Activated CD8-positive, alpha-beta memory T cell treated with anti-CD3 and anti-CD28 coated beads for 36 hours (primary cell): ENCODE data around the gene TEAD2. TPM values are rescaled to one million over a fixed set of nuclear protein-coding genes. Genes with fewer than 3 reads are reported as not detected.
"Not testable (repeated sequence)": the region's sequence is repeated elsewhere in the genome, so short reads cannot be mapped to it uniquely, and the experiment has no call there.

Experiments used
- CTCF ChIA-PET: fragments of 350-600 bp; sonication (Branson Sonifier 250); formaldehyde crosslinking; loops from one replicate; lab custom pipeline; 2021; ENCODE audit warnings: antibody characterized with exemption; lab: Charles Lee
- POLR2A ChIA-PET: fragments of 350-600 bp; sonication (Branson Sonifier 250); formaldehyde crosslinking; loops from one replicate; lab custom pipeline; 2021; ENCODE audit warnings: antibody characterized with exemption; lab: Charles Lee
- total RNA-seq, 2 experiments: library from RNA; stranded (reverse); gene quantifications; one replicate each; pipeline ENCODE4 v1.2.3, GENCODE V29; 2021

The TEAD2 gene
- total RNA-seq, 2 experiments from 2014 or later, result not detected

DNA sequence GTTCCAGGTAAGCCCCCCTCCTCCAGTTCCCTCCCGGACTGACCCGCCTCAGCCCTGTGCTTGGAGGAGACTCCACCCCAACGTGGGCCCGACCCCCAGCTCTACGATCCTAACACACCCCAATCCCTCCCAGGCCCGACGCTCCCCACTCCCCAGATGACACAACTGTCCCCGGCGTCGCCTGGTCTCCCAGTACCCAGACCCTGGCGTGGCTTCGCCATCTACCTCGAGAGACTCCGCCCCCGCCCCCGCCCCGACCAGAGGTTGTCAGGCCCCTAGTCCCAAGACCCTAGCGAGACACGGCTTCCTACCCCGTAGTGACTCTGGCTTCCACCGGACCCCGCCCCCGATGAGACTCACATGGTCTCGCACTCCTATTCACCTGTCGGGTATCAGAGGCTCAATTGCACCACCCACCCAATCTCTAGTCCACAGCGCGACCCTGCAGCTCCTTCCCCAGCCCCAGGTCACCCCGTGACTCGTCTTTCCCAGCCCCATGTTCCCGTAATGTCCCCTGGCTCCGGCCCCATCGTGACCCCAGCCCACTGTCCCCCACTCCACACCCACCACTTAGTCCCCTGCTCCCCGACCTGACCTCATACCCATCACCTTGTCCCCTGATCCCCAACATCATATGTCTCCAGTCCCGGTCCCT is 24.1 kb downstream of the TEAD2 start:
- CTCF ChIA-PET, result interaction anchor here (0.8 kb wide), 1 partner anchor 10 kb away, joined by 4 read pairs; no protein-coding TSS in a partner anchor
- POLR2A ChIA-PET, result no interaction called here

DNA sequence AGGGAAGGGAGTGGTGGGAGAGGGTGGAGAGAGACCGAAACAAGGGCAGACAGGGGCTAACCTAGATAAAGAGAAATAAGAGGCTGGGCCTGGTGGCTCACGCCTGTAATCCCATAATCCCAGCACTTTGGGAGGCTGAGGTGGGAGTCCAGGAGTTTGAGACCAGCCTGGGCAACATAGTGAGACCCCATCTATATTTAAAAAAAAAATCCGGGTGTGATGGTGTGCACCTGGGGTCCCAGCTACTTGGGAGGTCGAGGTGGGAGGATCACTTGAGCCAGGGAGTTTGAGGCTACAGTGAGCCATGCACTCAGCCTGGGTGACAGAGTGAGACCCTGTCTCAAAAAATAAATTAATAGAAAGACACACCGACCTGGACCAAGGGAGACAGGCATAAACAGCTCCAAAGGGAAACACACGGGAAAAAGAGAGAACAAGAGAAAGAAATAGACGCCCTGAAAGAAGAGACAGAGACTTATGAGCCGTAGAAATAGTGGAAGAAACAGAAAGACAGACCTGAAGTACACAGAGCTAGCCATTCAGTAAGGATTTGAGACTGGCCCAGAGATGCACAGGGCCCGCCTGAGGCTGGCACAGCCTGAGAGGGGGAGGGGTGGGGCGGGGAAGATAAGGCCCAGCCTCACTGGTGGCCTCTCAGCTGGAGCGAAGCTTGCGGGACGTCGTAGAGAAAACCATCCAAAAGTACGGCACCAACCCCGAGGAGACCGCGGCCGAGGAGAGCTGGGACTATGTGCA is 24.8 kb downstream of the TEAD2 start:
- POLR2A ChIA-PET, result no interaction called here
- CTCF ChIA-PET, result no interaction called here

DNA sequence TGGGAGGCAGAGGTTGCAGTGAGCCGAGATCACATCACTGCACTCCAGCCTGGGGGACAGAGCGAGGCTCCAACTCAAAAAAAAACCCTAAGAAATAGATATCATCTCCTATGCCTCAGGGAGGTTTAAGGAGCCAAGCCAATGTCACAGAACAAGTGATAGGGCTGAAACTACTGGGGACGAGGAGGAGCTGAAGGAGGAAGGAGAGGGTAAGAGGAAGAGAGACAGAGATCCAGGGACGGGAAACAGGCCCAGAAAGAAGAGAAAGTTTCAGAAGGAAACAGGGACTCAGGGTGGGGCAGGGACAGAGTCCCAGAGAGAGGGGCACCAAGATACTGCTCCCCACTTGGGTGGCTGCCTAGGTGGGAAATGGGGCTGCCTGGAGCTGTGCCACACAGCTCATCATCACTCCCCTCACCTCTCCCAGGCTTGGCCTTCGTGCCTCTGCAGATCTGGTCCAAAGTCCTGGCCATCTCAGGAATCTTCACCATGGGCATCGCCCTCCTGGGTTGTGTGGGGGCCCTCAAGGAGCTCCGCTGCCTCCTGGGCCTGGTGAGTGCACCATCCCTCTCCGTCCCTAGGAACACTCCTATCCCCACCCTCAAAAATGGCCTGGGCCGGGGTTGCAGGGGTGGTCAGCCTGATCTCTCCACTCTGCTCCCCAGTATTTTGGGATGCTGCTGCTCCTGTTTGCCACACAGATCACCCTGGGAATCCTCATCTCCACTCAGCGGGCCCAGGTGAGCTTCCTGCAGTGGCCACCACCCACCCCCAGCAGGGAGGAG is 25.5 kb downstream of the TEAD2 start:
- CTCF ChIA-PET, result interaction anchor here (0.9 kb wide), 1 partner anchor 9 kb away, joined by 3 read pairs; no protein-coding TSS in a partner anchor

DNA sequence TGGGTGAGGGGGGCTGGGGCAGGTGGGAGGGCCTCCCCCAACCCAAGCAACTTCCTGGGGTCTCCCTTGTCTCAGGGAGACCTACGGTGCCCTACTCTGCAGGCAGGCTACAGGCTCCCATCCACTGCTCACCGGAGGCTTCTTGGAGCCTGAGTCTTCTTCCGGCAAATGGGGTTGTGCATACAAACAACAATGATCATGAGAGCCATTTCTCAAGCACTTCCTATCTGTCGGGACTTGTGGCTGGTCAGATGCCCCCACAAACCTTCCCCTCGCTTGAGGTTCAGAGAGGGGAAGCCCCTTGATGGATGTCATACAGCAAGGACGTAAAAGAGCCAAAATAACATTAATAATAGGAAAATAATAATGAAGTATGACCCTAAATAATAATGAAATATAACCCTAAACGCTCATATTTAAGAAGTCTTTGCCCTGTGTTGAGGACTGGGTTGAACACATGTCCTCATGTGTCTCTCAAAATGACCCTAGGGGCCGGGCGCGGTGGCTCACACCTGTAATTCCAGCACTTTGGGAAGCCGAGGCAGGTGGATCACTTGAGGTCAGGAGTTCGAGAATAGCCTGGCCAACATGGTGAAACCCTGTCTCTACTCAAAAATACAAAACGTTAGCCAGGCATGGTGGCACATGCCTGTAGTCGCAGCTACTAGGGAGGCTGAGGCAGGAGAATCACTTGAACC is 26.3 kb downstream of the TEAD2 start:
- ChIA-PET CTCF (interaction anchor here (0.9 kb wide), 1 partner anchor 8 kb away, joined by 3 read pairs; no protein-coding TSS in a partner anchor), POLR2A (interaction anchor here (0.6 kb wide), 1 partner anchor 43 kb away, joined by 3 read pairs; no protein-coding TSS in a partner anchor)

More for the DNA sequence above, 25.5 kb downstream of the TEAD2 start:
- POLR2A ChIA-PET, result no interaction called here

DNA sequence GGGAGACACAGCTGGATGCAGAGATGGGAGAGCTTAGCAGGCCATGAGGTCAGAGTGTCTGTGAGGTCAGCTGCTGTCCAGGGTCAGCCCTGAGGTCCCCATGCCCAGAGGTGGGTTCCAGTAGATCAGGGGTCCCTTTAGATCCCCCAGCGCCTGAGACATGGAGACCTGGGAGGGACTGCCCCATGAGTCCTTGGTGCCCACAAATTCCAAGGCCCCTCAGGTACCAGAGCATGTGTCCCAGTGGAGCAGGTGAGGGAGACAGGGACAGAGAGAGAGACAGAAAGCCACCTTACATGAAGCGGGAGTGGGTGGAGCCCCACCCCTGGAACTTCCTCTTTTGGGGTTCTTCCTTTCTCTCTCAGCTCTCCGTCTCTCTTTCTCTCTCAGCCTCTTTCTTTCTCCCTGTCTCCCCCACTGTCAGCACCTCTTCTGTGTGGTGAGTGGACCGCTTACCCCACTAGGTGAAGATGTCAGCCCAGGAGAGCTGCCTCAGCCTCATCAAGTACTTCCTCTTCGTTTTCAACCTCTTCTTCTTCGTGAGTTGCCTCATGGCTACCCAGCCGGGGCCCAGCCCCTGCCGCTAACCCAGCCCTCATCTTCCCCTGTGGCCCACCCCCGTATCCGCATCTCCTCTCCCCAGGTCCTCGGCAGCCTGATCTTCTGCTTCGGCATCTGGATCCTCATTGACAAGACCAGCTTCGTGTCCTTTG is 27.0 kb downstream of the TEAD2 start, which contains the start of gene CD37:
CD37 (plus strand) TSS at position 336 of the 713 bp plus-strand sequence; CDS start at position 471, 135 bp downstream.
- CTCF ChIA-PET, result no interaction called here
- POLR2A ChIA-PET, result interaction anchor here (0.6 kb wide), 3 partner anchors 42 to 432 kb away, joined by 3 to 6 read pairs (median 4); partner anchors contain the start of gene AP2A1

DNA sequence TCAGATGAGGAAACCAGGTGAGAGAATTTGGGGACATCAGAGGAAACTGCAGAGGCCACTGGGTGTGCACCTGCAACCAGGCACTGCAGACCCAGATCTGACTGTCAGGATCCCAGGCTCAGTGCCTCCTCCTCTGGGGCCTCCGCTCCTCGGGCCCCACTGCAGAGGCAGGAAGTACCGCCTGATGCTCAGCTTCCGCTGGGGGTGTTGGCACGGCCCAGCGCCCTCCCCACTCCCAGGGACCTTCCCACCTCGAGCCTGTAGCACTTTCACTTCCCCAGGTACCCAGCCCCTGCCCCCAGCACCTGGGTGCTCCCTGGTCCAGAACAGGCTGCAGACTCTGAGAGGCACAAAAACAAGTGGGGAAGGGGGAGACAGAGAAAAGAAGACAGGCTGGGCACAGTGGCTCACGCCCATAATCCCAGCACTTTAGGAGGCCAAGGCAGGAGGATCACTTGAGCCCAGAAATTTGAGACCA is 28.4 kb downstream of the TEAD2 start:
- ChIA-PET CTCF (interaction anchor here (1.3 kb wide), 1 partner anchor 108 kb away, joined by 5 read pairs; no protein-coding TSS in a partner anchor), POLR2A (no interaction called here)

DNA sequence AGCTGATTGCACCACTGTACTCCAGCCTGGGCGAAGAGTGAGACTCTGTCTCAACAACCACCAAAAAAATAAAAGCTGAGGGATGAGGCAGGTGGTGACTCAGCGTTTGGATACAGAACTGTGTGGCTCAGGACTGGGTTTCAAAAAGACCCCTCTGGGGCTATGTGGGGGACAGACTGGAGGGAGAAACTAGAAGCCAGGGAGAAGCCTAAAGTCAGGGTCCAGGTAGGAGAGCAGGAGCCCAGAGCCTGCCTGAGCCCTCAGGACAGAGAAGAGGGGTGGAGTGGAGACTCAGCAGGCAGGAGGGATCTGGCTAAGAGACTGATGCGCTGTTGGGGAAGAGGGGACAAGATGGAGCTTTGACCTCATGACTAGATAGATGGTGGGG is 28.8 kb downstream of the TEAD2 start:
- ChIA-PET CTCF (interaction anchor here (1.3 kb wide), 1 partner anchor 107 kb away, joined by 5 read pairs; no protein-coding TSS in a partner anchor), POLR2A (no interaction called here)

DNA sequence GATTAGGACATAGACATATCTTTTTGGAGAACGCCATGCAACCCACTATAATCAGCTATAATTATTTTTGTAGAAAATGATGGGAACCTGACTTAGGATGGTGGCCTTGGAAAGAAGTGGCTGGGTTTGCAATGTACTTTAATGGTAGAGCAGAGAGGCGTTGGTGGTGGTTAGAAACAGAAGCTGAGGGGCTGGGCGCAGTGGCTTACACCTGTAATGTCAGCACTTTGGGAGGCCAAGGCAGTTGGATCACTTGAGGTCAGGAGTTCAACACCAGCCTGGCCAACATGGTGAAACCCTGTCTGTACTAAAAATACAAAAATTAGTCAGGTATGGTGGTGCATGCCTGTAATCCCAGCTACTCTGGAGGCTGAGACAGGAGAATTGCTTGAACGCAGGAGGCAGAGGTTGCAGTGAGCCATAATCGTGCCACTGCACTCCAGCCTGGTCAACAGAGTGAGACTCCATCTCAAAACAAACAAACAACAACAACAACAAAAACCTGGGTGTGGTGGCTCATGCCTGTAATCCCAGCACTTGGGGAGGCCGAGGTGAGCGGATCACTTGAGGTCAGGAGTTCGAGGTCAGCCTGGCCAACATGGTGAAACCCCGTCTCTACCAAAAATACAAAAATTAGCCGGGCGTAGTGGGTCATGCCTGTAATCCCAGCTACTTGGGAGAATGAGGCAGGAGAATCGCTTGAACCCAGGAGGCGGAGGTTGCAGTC is 29.4 kb downstream of the TEAD2 start:
- CTCF ChIA-PET, result interaction anchor here (1.1 kb wide), 1 partner anchor 140 kb away, joined by 3 read pairs; no protein-coding TSS in a partner anchor
- POLR2A ChIA-PET, result not testable (repeated sequence)

DNA sequence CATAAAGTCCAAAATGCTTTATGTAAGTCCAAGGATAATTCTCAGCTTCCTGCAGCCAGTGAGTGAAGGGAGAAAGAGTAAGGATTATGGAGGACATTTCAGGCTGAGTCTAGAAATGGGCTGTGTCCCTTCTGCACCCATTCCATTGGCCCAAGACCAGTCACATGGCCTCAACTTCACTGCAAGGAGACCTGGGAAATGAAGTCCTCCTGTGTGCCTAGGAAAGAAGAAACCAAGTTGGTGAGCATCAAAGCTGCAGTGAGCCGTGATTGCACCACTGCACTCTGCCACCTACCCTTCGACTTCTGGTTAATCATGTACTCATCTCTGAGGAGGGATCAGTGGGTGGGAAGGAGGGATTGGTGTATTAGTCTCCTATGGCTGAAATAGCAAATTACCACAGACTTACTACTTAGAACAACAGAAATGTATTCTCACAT is 30.6 kb downstream of the TEAD2 start:
- CTCF ChIA-PET, result interaction anchor here (0.5 to 1.4 kb wide), 2 partner anchors 13 to 31 kb away, joined by 3 read pairs; no protein-coding TSS in a partner anchor
- POLR2A ChIA-PET, result no interaction called here

DNA sequence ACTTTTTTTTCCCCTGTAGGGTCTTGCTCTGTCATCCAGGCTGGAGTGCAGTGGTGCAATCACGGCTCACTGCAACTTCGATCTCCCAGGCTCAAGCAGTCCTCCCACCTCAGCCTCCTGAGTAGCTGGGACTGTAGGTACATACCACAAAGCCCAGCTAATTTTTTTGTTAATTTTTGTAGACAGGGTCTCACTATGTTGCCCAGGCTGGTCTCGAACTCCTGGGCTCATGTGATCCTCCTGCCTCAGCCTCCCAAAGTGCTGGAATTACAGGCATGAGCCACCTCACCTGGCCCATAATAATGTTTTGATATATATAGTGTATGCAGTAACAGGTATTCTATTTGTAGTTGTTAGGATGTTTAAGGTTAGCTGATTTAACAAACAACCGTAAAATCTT is 31.0 kb downstream of the TEAD2 start:
- ChIA-PET POLR2A (interaction anchor here (0.5 kb wide), 1 partner anchor 18 kb away, joined by 5 read pairs; no protein-coding TSS in a partner anchor), CTCF (interaction anchor here (0.5 to 1.4 kb wide), 3 partner anchors 13 to 93 kb away, joined by 3 to 4 read pairs (median 3); no protein-coding TSS in a partner anchor)

DNA sequence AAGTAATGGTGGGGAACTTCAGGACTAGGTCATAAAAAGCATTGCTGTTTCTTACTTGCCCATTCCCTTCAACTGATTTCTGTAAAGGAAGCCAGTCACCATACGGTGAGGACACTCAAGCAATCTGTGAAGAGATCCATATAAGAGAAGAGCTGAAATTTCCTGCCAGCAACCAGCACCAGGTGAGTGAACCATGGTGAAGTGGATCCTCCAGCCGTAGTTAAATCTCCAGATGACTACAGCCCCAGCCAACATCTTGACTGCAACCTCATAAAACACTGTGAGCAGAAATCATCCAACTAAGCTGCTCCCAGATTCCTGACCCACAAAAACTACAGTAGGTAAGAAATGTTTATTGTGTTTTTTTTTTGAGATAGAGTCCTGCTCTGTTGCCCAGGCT is 33.5 kb downstream of the TEAD2 start:
- ChIA-PET CTCF (interaction anchor here (1.7 to 2.7 kb wide), 2 partner anchors 17 to 82 kb away, joined by 5 to 8 read pairs; no protein-coding TSS in a partner anchor), POLR2A (no interaction called here)

DNA sequence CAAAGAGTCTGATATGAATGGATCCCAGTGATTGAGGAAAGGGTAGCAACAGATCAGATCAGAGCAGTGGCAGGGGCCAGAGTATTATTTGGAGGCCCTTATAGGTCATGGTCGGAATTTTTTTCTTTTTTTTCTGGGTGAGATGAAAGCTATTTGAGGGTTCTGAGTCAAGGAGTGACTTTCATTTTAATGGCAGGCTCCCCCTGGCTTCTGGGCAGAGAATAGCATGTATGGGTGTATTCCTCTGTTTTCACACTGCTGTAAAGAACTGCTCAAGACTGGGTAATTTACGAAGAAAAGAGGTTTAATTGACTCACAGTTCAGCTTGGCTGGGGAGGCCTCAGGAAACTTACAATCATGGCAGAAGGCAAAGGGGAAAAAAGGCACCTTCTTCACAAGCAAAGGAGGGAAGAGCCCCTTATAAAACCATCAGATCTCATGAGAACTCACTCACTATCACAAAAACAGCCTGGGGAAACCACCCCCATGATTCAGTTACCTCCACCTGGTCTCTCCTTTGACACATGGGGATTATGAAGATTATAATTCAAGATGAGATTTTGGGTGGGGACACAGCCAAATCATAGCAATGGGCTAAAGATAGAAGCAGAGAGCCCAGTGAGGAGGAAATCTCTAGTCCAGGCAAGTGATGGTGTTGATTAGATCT is 34.2 kb downstream of the TEAD2 start:
- CTCF ChIA-PET, result interaction anchor here (0.8 to 2.7 kb wide), 5 partner anchors 8 to 82 kb away, joined by 3 to 8 read pairs (median 4); no protein-coding TSS in a partner anchor
- POLR2A ChIA-PET, result no interaction called here

DNA sequence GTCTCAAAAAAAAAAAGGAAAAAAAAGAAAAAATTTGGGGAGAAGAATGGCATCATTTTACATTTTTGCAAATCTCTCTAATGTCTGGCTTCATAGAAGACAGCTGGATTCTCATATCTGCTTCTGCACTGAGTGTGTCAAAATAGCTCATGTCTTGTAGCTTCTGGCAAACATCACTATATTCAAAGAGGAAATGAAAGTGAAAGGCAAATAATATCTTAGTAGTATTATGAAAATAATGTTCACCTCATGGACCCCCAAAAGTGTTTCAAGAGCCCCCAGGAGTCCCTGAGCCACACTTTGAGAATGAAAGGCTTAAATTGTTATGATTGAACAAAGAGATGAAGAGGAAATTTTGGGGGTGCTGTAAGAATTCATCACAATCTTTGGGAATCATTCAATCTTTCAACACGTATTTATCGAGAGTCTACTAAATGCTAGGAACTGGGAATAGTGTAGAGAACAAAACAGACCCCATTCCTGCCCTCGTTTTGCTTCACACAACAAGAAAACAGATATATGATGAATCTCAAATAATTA is 36.0 kb downstream of the TEAD2 start:
- POLR2A ChIA-PET, result no interaction called here

DNA sequence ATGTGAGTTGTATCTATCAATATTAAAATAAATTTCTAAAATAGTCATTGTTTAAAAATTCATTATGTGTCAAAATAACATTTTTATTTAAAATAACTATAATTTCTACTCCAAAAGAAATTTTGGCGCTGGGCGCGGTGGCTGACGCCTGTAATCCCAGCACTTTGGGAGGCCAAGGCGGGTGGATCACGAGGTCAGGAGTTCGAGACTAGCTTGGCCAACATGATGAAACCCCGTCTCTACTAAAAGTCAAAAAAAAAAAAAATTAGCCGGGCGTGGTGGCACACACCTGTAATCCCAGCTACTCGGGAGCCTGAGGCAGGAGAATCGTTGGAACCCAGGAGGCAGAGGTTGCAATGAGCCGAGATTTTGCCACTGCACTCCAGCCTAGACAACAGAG is 36.5 kb downstream of the TEAD2 start:
- POLR2A ChIA-PET, result not testable (repeated sequence)
- CTCF ChIA-PET, result interaction anchor here (0.6 kb wide), 1 partner anchor 480 kb away, joined by 5 read pairs; no protein-coding TSS in a partner anchor

More for the DNA sequence above, 36.0 kb downstream of the TEAD2 start:
- CTCF ChIA-PET, result interaction anchor here (0.6 to 2.7 kb wide), 2 partner anchors 14 to 481 kb away, joined by 5 to 8 read pairs; no protein-coding TSS in a partner anchor

DNA sequence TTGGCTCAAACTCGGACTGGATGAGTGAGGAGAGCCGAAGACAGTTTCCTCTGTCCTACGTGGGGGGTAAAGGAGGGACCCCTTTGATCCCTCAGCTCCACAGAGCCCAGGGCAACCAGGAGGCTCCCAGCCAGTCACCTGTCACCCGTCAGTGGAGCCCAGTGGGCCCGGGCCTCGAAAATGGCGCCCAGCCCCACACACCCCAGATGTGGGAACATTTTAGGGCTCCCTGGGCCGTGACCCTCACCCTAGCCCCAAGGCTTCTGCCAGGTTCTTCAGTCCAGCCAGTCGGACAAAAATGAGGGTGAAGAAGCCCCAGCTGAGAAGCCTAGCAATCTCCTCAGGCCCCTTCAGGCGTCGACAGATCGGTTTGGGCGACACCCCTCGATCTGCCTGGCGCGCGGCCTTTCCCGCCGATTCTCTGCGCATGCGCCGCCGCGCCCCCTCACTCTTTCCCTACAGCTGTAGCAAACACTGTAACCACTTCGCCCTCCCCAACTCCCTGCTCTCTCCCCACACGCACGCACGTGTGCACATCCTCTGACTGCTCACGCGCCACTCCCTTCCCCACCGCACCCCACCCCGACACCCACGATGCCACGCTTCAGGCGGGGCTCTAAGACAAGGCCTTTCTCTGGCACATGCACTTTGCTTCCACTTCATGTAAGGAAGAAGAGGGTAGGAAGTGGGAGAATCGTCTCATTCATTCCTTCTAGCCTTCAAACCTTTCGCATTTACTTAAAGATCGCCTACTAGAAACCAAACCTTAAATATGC is 37.2 kb downstream of the TEAD2 start, which contains the start of gene SLC6A16:
SLC6A16 (minus strand) TSS at position 391 of the 776 bp plus-strand sequence. CDS start 13,844 bp downstream, outside the sequence.
- POLR2A ChIA-PET, result no interaction called here

More for the DNA sequence above, 37.2 kb downstream of the TEAD2 start, which contains the start of gene SLC6A16:
- CTCF ChIA-PET, result interaction anchor here (1.2 to 1.4 kb wide), 2 partner anchors 23 to 24 kb away, joined by 3 to 4 read pairs; no protein-coding TSS in a partner anchor
